NCI-H345 treated with DMSO at 0.1 percent for 48 hours (cell line): Measurements from ENCODE around the gene SLC8A3.

Source experiments
- DNase-seq: peaks from one replicate; lab custom pipeline; 2025; ENCODE audit not compliant: unreplicated experiment; lab: John Stamatoyannopoulos, UW

Gene SLC8A3

GRCh38 chr14:70121521-70121920 lies 67.2 kb downstream of the SLC8A3 start:
- DNase-seq: no peak

GRCh38 chr14:70118064-70118463 lies 70.7 kb downstream of the SLC8A3 start:
- no peak for DNase-seq

DNA sequence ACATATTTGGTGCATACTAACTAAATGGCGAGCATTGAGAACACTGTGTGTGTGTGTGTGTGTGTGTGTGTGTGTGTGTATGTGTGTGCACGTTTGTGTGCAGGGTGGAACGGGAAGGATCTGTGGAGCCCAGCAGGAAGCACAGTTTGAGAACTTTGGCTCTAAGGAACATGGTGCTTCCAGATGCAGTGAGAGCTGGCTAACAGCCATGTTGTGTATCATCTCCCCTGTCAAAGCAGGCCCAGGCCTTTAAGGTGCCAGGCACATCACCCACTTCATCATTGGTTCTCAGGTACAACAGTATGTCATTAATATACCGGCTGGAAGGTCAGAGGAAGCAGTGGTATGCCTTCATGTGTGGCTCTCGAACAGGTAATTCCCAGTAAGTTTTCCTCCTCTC lies 72.5 kb downstream of the SLC8A3 start:
- DNase-seq: no peak

- no peak for DNase-seq
These were observed 74.1 kb downstream of the SLC8A3 start for GRCh38 chr14:70114621-70115156.

DNA sequence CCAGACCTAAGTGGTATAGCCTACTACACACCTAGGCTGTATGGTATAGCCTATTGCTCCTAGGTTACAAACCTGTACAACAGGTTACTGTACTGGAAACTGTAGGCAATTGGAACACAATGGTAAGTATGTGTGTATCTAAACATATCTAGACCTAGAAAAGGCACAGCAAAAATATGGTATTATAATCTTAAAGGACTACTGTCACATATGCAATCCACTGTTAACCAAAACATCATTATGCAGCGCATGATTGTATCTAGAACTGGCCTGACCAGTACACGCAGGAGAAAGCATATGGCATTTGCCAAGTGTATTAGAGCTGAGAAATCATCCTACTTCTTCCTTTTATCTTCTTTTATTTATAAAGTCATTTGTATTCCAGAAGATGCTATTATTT lies 75.5 kb downstream of the SLC8A3 start:
- DNase-seq: no peak

DNA sequence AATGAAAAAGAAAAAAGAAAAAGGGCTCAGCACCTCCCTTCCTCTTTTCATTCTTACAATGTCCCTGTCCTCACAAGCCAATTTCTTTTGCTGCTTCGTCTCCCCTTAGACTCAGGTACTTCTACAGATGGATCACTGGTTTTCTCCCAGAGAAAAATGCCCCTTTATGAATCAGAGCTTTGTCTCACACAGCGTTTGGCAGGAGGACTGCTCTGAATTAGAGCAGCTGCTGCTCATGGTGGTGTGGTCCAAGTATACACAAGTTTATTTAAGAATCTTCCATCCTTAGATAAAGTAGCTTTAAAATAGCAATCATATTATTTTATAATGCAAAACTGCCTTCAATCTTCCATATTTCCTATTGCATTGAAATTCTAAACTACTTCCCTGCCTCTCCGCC lies 80.3 kb downstream of the SLC8A3 start:
- no peak for DNase-seq

DNA sequence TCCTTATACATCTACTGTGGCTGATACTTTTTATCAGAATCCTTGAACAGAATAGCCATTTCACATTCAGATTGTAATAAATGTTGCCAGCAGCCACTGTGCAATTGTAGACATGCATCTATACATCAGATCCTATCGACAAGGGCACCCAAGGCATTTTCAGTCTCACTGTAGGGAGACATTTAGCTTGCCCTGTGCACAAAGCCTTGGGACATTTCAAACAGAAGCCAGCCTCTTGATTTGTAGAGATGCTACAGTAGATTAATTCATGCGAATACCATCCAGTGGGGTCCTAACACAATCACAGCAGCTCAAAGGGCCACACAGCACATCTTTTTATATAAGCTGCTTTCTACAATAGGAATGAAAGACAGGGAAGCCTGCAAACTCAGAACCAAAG lies 81.4 kb downstream of the SLC8A3 start:
- DNase-seq: no peak

- no peak for DNase-seq
These were observed 88.7 kb downstream of the SLC8A3 start for GRCh38 chr14:70100071-70100470.

DNA sequence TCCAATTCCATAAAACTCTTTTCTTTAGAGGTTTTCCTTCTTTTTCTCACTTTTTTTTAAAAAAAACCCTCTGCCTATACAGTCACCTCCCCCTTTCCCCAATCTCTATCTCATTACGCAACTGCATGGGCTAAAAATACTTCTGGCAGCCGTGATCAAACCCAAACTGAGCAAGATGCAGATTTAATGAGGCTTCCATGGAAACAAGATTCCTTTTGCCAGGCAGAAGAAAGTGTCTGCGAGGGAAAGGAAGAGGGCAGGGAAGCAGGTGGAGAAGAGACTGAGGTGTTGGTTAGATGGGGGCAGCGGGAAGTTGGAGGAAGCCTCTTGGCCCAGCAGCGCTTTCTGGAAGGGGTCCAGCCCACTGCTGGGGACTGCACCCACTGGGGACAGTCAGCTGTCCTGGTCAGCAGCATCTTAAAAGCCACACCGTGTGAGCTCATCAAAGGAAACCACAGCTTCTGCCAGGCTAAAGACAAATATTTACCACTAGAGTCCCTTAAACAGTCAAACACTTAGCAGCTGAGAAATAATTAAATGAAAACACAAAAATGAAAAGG lies 90.4 kb downstream of the SLC8A3 start:
- DNase-seq: no peak

DNA sequence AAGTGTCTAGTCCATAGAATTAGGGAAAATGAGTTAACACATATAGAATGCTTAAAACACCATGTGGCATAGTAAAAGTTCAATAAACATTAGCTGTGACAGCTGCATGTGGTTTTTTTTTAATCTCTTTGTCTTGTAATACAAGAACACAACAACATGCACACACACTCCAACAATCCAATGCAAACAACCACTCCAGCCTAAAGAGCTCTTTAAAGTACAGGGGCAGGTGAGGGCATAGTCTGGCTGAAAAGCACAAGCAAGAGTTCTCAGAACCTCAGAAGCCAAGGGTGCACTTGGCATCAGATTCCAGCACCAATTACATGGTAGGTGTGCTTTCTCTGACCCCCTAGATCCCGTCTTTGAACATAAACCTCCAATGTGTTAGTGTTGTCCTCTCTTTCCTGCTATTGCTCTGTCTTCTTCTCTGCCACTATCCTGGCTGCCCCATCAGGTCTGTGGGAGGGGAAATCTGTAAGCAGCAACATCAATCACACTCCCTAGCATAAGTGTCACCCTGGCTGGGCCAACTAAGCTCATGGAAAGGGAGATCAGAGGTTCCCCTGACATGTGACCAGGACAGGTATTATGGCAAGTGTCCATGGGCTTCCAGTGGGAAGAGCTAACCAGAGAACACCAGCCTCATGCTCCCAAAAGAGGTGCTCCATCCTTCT lies 91.0 kb downstream of the SLC8A3 start:
- peak; percentile 83 for DNase-seq

GRCh38 chr14:70096866-70097265 lies 91.9 kb downstream of the SLC8A3 start:
- peak; percentile 5 for DNase-seq

DNA sequence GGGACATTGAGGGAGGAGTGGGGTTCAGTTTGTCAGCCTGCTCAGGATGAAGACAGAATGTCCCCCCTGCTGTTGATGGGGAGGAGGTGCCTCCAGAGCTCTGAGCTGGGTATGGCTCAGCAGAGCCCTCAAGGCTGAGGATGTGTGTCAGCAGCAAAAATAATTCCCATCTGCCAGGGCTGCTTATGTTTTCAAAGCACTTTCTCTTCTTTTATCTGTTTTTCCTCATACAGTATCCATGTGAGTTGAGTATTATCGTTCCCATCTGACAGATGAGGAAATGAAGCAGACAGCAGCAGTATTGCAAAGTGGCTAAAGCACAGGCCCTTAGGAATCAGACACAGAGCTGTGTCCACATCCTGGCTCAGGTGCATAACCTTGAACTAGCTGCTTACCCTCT lies 94.1 kb downstream of the SLC8A3 start:
- DNase-seq: no peak

DNA sequence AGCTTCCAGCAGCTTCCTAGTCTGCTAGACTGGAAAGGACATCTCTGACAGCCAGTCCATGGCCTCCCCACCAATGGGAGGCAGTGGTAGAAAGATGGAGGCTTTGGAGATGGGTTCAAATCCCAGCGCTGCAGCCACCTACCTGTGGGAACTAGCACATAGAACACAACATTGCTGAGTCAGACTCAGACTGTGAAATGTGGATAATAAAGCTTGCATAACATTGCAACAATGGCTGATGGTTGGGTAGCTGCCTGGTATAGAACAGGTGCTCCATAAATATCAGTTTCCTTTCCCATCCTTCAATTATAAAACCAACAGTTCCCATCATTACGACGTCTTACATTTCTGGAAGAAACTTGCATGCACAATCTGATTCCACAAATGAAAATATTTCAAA lies 94.6 kb downstream of the SLC8A3 start:
- DNase-seq: no peak

GRCh38 chr14:70093156-70093555 lies 95.6 kb downstream of the SLC8A3 start:
- no peak for DNase-seq

DNA sequence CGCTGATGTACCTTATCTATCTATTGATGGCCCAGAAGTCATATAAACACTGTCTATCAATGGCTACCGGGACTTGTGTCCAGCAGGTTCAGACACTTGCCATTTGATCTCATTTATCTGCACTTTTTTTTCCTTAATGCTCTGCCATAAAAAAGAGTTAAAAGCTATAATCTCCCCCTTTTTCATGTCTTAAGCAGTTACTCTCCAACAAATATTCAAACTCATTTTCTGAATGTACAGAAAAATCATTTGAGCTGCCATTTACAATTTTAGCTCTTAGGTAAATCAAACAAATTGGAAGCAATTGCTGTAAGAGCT lies 101.4 kb downstream of the SLC8A3 start:
- DNase-seq: no peak

- peak; percentile 30 for DNase-seq
These were observed 101.9 kb downstream of the SLC8A3 start for GRCh38 chr14:70086685-70087379.

- no peak for DNase-seq
These were observed 104.5 kb downstream of the SLC8A3 start for GRCh38 chr14:70084226-70084625.

GRCh38 chr14:70082394-70082793 lies 106.4 kb downstream of the SLC8A3 start:
- no peak for DNase-seq

DNA sequence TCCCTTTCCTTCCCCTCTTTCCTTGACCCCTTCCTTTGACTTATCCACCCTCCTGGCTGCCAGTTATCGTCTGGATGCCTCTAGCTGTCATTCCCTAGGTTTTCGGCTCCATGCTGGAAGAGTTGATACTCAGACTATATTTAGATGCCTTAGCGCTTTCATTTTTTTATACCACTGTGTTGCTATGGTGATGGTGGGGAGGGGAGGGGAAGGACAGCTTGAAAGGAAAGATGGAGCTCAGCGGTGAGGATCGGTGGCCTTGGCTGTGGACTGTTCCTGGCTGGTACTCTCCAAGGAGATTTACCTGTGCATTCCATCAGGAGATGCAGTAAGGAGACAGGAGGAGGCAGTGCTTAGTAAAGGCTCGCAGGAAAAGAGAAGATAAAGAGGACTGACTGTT lies 108.7 kb downstream of the SLC8A3 start:
- no peak for DNase-seq

- no peak for DNase-seq
These were observed 110.4 kb downstream of the SLC8A3 start for GRCh38 chr14:70078329-70078728.

DNA sequence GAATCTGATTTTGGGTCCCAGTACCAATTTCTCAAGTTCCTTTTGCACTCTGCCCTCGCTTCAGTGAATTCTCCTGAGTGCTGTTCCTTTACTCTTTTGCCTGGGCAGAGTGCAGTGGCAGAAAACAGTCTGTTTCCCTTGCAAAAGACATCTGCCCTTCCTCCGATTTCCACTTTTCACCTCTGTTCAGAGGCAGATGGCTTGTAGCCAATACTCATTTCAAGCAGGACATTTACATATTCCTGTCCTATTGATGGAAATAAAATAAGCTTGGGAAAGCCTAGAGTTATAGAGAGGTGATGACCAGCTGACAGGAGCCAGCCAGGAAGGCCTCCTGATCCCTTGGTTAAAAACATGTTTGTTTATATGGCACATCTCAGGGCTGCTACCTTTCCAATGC lies 111.0 kb downstream of the SLC8A3 start:
- no peak for DNase-seq

- DNase-seq: no peak
These were observed 111.7 kb downstream of the SLC8A3 start for GRCh38 chr14:70077005-70077404.
